ENCODE results near the gene MYH7.

MYH7 gene

GRCh38 chr14:23447361-23448350, 12.2 kb upstream of the MYH7 start:
- ATAC-seq = no peak
- no peak for TF ChIP-seq OSR1 (CRISPR knock-in tag; IDR thresholded peaks at IDR 0.05)
- no peak for TF ChIP-seq POU6F1 (CRISPR knock-in tag; IDR thresholded peaks at IDR 0.05; ENCODE audit: borderline replicate concordance, low read depth)
- TF ChIP-seq GLIS3 (CRISPR knock-in tag; IDR thresholded peaks at IDR 0.05) = no peak
- TF ChIP-seq CREB5 (CRISPR knock-in tag; IDR thresholded peaks at IDR 0.05; ENCODE audit: low read depth) = no peak
- no peak for TF ChIP-seq TCF4 (CRISPR knock-in tag; IDR thresholded peaks at IDR 0.05; ENCODE audit: borderline replicate concordance)
- no peak for TF ChIP-seq ZC3H10 (CRISPR knock-in tag; IDR thresholded peaks at IDR 0.05)
- TF ChIP-seq PATZ1 (CRISPR knock-in tag; IDR thresholded peaks at IDR 0.05; ENCODE audit: borderline replicate concordance) = no peak

- TF ChIP-seq POU6F1 (CRISPR knock-in tag; IDR thresholded peaks at IDR 0.05; ENCODE audit: borderline replicate concordance, low read depth) (no peak), ZC3H10 (CRISPR knock-in tag; IDR thresholded peaks at IDR 0.05) (no peak), TOX (CRISPR knock-in tag; IDR thresholded peaks at IDR 0.05; ENCODE audit: borderline replicate concordance) (no peak), TSHZ2 (CRISPR knock-in tag; IDR thresholded peaks at IDR 0.05) (no peak), CSRNP3 (CRISPR knock-in tag; IDR thresholded peaks at IDR 0.05) (no peak), ESRRG (CRISPR knock-in tag; IDR thresholded peaks at IDR 0.05) (no peak), TCF4 (CRISPR knock-in tag; IDR thresholded peaks at IDR 0.05; ENCODE audit: borderline replicate concordance) (no peak), PATZ1 (CRISPR knock-in tag; IDR thresholded peaks at IDR 0.05; ENCODE audit: borderline replicate concordance) (no peak), ZNF8 (CRISPR knock-in tag; IDR thresholded peaks at IDR 0.05) (no peak)
- ATAC-seq = no peak
These were observed 10.9 kb upstream of the MYH7 start for GRCh38 chr14:23446291-23446851.
